ENCODE results near the gene TGFA.

TGFA gene

GRCh38 chr2:70426341-70426740 lies 127.3 kb downstream of the TGFA start:
- no peak for TF ChIP-seq CTCF (conservative IDR thresholded peaks at IDR 0.05; ENCODE audit: low read depth, low read length)

GRCh38 chr2:70425682-70426301 lies 127.8 kb downstream of the TGFA start:
- no peak for TF ChIP-seq CTCF (conservative IDR thresholded peaks at IDR 0.05; ENCODE audit: low read depth, low read length)
- H3K4me3 ChIP-seq (ENCODE audit: low read length): no peak overlapping the region
- no peak for DNase-seq (ENCODE audit: low read depth)

More at GRCh38 chr2:70426341-70426740, 127.3 kb downstream of the TGFA start:
- no peak overlapping the region for H3K4me3 ChIP-seq (ENCODE audit: low read length)
- no peak for DNase-seq (ENCODE audit: low read depth)

GRCh38 chr2:70420740-70421139 lies 132.9 kb downstream of the TGFA start:
- DNase-seq (ENCODE audit: low read depth): no peak

GRCh38 chr2:70420143-70420542 lies 133.5 kb downstream of the TGFA start:
- no peak for TF ChIP-seq CTCF (conservative IDR thresholded peaks at IDR 0.05; ENCODE audit: low read depth, low read length)
- no peak for DNase-seq (ENCODE audit: low read depth)
- H3K4me3 ChIP-seq (ENCODE audit: low read length): no peak overlapping the region

More at GRCh38 chr2:70420740-70421139, 132.9 kb downstream of the TGFA start:
- H3K4me3 ChIP-seq (ENCODE audit: low read length): no peak overlapping the region
- no peak for TF ChIP-seq CTCF (conservative IDR thresholded peaks at IDR 0.05; ENCODE audit: low read depth, low read length)

- no peak for TF ChIP-seq CTCF (conservative IDR thresholded peaks at IDR 0.05; ENCODE audit: low read depth, low read length)
- DNase-seq (ENCODE audit: low read depth): no peak
- H3K4me3 ChIP-seq (ENCODE audit: low read length): no peak overlapping the region
Measured at GRCh38 chr2:70418514-70418913, 135.1 kb downstream of the TGFA start.

GRCh38 chr2:70417011-70417410 lies 136.6 kb downstream of the TGFA start:
- TF ChIP-seq CTCF (conservative IDR thresholded peaks at IDR 0.05; ENCODE audit: low read depth, low read length): no peak
- H3K4me3 ChIP-seq (ENCODE audit: low read length): no peak overlapping the region
- no peak for DNase-seq (ENCODE audit: low read depth)

GRCh38 chr2:70412294-70413070 lies 141.1 kb downstream of the TGFA start:
- TF ChIP-seq CTCF (conservative IDR thresholded peaks at IDR 0.05; ENCODE audit: low read depth, low read length): no peak
- DNase-seq (ENCODE audit: low read depth): peak; percentile 27
- no peak overlapping the region for H3K4me3 ChIP-seq (ENCODE audit: low read length)

All from retinal pigment epithelial cell (primary cell).